ENCODE results near the gene LDHAL6A. TPM values are rescaled to one million over a fixed set of nuclear protein-coding genes. Genes with fewer than 3 reads are reported as not detected.

The LDHAL6A gene
- total RNA-seq, 2 donors from 2014 or later = not detected

- 91 to 97% methylated on average over 5 to 8 of the region's 8 CpGs for WGBS, 2 experiments (ENCODE audit: insufficient coverage in 1 of 2, insufficient read length in 1 of 2)
- Mint-ChIP-seq H3K4me1 (no peaks in the 10 kb centered on the region), H3K27me3 (ENCODE audit: insufficient read depth) (no peaks in the 10 kb centered on the region), H3K9me3 (no peaks in the 10 kb centered on the region), H3K4me3 (no peak overlapping the region), H3K27ac (no peak overlapping the region), H3K36me3 (ENCODE audit: low read depth) (peaks cover 79% of the 10 kb centered on the region)
- H3K9ac ChIP-seq (ENCODE audit: extremely low read depth, low read length, poor library complexity, severe bottlenecking) = no peak overlapping the region
- H3K9me3 ChIP-seq (ENCODE audit: control insufficient read depth, low read length) = no peaks in the 10 kb centered on the region
- peaks cover 75% of the 10 kb centered on the region for H3K36me3 ChIP-seq (ENCODE audit: control insufficient read depth, insufficient read depth, low read length)
- DNase-seq = no peak
- no peak overlapping the region for H3K4me3 ChIP-seq (ENCODE audit: low read length)
- no peaks in the 10 kb centered on the region for H3K27me3 ChIP-seq (ENCODE audit: control insufficient read depth, insufficient read depth, low read length, poor library complexity, severe bottlenecking)
- no peak for TF ChIP-seq CTCF (conservative IDR thresholded peaks at IDR 0.05)
- H3K4me1 ChIP-seq (ENCODE audit: control insufficient read depth, insufficient read depth, low read length) = no peaks in the 10 kb centered on the region
- H3K27ac ChIP-seq (ENCODE audit: low read depth, low read length) = no peak overlapping the region
Observed at GRCh38 chr11:18485913-18486528, 30.4 kb downstream of the LDHAL6A start.

DNA sequence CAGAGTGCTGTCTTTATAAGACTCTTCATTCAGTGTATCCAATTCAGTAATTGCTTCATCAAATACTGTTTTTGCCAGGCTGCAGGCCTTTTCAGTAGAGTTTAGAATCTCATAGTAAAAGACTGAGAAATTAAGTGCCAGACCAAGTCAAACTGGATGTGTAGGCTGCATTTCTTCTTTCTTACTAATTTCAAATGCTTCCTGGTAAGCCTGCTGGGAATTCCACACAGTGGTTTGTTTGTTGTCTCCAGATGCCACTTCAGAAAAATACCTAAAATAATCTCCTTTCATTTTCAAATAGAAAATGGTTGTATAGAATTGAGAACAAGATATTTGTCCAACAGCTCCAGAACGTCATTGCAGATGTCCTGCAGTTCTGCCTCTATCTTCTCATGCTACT is 34.7 kb downstream of the LDHAL6A start:
- no peaks in the 10 kb centered on the region for H3K4me1 Mint-ChIP-seq
- H3K36me3 Mint-ChIP-seq (ENCODE audit: low read depth) = peaks cover 51% of the 10 kb centered on the region
- no peaks in the 10 kb centered on the region for H3K27me3 ChIP-seq (ENCODE audit: control insufficient read depth, insufficient read depth, low read length, poor library complexity, severe bottlenecking)
- no peak overlapping the region for H3K27ac ChIP-seq (ENCODE audit: low read depth, low read length)
- H3K36me3 ChIP-seq (ENCODE audit: control insufficient read depth, insufficient read depth, low read length) = peaks cover 64% of the 10 kb centered on the region
- H3K9me3 ChIP-seq (ENCODE audit: control insufficient read depth, low read length) = no peaks in the 10 kb centered on the region
- H3K9me3 Mint-ChIP-seq = no peaks in the 10 kb centered on the region
- no peak overlapping the region for H3K4me3 Mint-ChIP-seq
- H3K4me3 ChIP-seq (ENCODE audit: low read length) = no peak overlapping the region
- 100% methylated on average over 1 of the region's 1 CpG for WGBS, 2 experiments (ENCODE audit: insufficient coverage in 1 of 2, insufficient read length in 1 of 2)
- DNase-seq = no peak
- H3K9ac ChIP-seq (ENCODE audit: extremely low read depth, low read length, poor library complexity, severe bottlenecking) = no peak overlapping the region
- TF ChIP-seq CTCF (conservative IDR thresholded peaks at IDR 0.05) = no peak
- no peaks in the 10 kb centered on the region for H3K27me3 Mint-ChIP-seq (ENCODE audit: insufficient read depth)
- no peak overlapping the region for H3K27ac Mint-ChIP-seq
- no peaks in the 10 kb centered on the region for H3K4me1 ChIP-seq (ENCODE audit: control insufficient read depth, insufficient read depth, low read length)

DNA sequence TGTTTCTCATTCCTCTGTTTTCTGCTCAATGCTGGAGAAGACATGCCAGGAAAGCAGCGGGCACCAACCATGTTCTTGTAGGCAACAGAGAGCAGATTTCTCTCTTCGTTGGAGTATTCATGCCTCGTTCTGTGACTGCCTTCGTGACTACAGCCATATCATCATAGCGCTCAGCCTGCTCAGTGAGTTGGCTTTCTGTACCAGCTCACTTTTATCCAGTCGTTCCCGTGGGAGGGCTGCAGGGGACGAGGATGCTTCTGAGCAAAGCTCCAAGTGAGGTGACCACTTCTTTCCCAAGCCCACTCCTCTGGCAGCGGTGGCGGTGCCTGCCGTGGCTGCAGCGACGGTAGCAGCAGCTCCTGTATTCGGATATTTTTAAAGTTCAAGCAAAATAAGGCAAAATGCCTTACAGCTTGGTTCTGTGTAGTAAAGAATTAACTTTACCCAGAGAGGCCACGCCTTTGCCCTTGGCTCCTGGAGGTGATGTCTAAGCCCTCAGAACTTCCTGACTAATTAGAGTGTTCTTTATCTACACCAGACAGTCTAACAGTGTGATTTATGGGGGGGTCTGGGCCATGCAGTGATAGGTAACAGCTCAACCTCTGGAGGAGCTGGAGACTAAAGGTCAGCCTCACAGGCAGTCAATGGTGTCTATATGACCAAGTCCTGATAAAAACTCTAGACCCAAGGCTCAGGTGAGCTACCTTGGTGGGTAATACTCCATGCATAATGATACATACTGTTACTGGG is 35.3 kb downstream of the LDHAL6A start:
- TF ChIP-seq CTCF (conservative IDR thresholded peaks at IDR 0.05) = no peak
- peaks cover 65% of the 10 kb centered on the region for H3K36me3 ChIP-seq (ENCODE audit: control insufficient read depth, insufficient read depth, low read length)
- H3K4me3 ChIP-seq (ENCODE audit: low read length) = no peak overlapping the region
- Mint-ChIP-seq H3K4me3 (no peak overlapping the region), H3K27me3 (ENCODE audit: insufficient read depth) (no peaks in the 10 kb centered on the region), H3K4me1 (no peaks in the 10 kb centered on the region), H3K9me3 (no peaks in the 10 kb centered on the region), H3K27ac (no peak overlapping the region), H3K36me3 (ENCODE audit: low read depth) (peaks cover 55% of the 10 kb centered on the region)
- 92 to 98% methylated on average over 7 to 15 of the region's 15 CpGs for WGBS, 2 experiments (ENCODE audit: insufficient coverage in 1 of 2, insufficient read length in 1 of 2)
- no peak overlapping the region for H3K27ac ChIP-seq (ENCODE audit: low read depth, low read length)
- no peaks in the 10 kb centered on the region for H3K4me1 ChIP-seq (ENCODE audit: control insufficient read depth, insufficient read depth, low read length)
- no peaks in the 10 kb centered on the region for H3K27me3 ChIP-seq (ENCODE audit: control insufficient read depth, insufficient read depth, low read length, poor library complexity, severe bottlenecking)
- no peak overlapping the region for H3K9ac ChIP-seq (ENCODE audit: extremely low read depth, low read length, poor library complexity, severe bottlenecking)
- no peaks in the 10 kb centered on the region for H3K9me3 ChIP-seq (ENCODE audit: control insufficient read depth, low read length)
- DNase-seq = no peak

Data from endodermal cell (in vitro differentiated cells).